Astrocyte of the cerebellum (primary cell): ENCODE measurements around the gene FYN.

Experiments
- DNase-seq: peaks from one replicate; pipeline ENCODE4 v3.0.0-alpha.2; 2011; ENCODE audit warnings: low read depth
- H3K4me3 ChIP-seq: 2 replicates; pipeline ENCODE4 v1.5.1; 2011; ENCODE audit warnings: mild to moderate bottlenecking, low read depth, low read length, moderate library complexity
- CTCF ChIP-seq: IDR thresholded peaks from 2 replicates; pipeline ENCODE4 v1.5.1; 2012; ENCODE audit warnings: low read length, low read depth, moderate library complexity, mild to moderate bottlenecking; ENCODE audit errors: missing control alignments
- in situ Hi-C: cut with HindIII; loops from 2 replicates; pipeline ENCODE4 v1.10.0; 2017; ENCODE audit warnings: low sequenced_read_pairs

Gene FYN

GRCh38 chr6:111701146-111701545 lies 172.1 kb downstream of the FYN start:
- TF ChIP-seq CTCF, result no peak
- in situ Hi-C loops, result no loop called here
- no peak for DNase-seq
- no peak overlapping the region for H3K4me3 ChIP-seq

- H3K4me3 ChIP-seq, result no peak overlapping the region
- no peak for DNase-seq
- TF ChIP-seq CTCF, result no peak
- in situ Hi-C loops, result no loop called here
These were observed 173.0 kb downstream of the FYN start for GRCh38 chr6:111700135-111700690.

DNA sequence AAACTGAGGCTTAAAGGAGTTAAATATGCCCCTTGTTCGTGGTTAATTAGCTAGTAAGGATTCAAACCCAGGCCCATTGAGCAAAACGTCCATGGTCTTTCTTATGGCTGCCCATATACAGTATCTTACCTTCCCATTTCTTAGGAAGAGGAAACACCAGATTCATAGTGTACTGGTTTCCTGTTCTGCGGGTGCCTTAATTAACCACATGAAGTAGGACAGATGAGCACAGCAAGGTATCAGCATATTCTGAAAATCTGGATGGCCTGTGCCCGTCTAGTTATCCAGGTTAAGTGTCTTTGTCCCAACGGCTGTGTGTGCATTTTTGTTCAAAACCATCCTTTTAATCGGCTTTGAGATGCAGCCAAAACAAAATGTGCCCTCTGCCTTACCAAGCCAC lies 174.1 kb downstream of the FYN start:
- in situ Hi-C loops, result no loop called here
- DNase-seq, result no peak
- no peak for TF ChIP-seq CTCF
- H3K4me3 ChIP-seq, result no peak overlapping the region

DNA sequence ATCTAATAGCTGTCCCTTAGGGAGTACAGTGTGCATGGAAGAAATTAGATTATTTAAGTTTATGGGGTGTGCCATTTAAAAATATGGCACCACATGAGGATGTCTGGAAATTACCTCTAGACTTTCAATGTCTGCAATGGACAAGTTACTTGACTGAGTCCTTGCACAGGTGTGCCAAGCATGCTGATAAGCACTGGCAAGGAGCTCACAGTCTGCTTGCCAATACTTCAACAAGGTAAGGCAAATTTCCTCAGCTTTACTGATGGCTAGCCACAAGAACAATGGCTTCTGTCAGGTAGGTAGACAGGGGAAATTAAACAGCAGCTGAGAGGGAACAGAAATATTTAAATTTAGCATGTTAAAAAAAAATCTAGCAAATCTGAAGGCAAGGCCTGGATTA lies 176.4 kb downstream of the FYN start:
- in situ Hi-C loops, result no loop called here
- DNase-seq, result no peak
- TF ChIP-seq CTCF, result no peak
- H3K4me3 ChIP-seq, result no peak overlapping the region

DNA sequence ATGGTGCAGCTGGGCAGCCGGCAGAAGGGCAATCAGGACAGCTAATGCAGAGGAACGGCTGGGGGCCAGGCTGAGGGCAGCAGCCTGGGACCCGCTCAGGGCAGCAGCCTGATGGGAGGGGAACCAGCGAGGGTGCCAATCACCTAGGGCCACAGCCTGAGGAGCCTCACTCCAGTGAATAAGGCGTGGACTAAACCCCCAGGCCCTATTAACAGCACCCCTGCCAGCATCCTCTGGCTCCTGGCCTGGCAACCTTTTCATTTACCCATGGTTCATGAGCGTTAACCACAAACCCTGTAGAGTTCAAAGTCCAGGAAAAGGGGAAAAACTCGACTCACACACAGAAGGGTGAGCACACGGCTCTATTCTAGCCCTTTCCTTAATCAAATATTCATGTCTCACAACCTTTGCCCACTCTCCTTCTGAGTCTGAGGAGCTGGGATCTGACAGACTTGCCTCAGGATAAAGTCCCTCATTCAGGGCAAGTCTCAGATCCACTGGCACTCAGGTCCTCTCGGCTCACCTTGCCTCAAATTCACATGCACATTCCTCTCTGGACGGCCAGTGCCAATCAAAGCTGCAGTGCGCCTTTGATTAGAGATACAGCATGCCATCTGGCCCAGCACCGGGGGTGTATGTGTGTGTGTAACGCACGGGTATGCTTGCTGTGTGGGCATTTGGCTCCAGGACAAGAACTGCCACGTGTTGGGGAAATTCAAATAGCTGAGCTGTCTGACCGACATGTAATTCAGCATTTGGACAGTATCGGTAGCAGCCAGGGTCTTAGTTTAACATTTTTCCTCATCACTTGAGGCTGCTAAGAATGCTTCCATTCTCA lies 180.7 kb downstream of the FYN start:
- H3K4me3 ChIP-seq, result no peak overlapping the region
- DNase-seq, result no peak
- TF ChIP-seq CTCF, result no peak
- in situ Hi-C loops, result no loop called here

DNA sequence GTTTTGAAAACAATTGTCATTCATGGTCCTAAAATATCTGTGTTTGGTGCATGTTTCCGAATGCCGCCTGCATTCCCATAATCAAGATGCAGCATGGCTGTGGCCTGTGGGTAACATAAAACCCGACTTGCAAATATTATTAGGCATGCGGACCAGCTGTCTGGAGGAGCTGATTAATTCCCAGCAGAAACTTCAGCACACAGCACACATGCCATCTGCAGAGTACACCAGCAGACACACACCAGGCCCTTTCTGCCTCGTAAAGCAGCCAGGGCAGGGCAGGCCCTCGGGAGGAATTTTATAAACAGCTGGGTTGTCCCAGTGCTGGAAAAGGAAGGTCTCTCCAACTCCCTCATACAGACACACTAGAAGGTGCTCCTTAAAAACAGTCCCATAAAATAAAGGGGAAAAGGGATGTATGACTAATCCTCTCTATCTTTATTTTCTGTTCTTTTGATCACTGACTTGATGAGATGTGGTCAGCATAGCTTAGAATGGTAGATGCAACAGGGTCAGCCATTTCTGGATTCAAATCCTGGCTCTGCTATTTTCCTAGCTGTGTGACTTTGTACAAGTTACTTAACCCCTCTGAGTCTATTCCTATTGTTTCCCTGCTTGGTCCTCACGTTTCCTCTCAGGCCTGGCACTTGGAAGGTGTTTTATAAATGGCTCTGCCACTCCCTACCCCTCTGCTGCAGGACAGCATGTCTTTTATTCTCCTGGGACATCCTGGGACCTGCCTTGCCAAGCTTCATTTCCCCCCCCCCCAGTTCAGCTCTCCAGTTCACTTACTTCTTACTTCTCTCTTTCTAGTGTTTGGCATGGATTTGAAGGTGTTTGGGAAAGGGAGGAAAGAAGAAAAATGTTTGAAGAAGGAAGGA lies 181.7 kb downstream of the FYN start:
- in situ Hi-C loops, result no loop called here
- H3K4me3 ChIP-seq, result no peak overlapping the region
- DNase-seq, result no peak
- no peak for TF ChIP-seq CTCF
